OCI-LY1 (cell line): Measurements from ENCODE around the gene TAF4.

Experiments used
- H2AFZ ChIP-seq: fragments of 200-600 bp; sonication (generic), shearing (Covaris generic); 2 replicates; pipeline ENCODE4 v1.6.0; 2014; ENCODE audit warnings: antibody characterized with exemption, mild to moderate bottlenecking, low read length
- H3F3A ChIP-seq: fragments of 200-600 bp; sonication (generic), shearing (Covaris generic); 2 replicates; pipeline ENCODE4 v1.6.0; 2014; ENCODE audit warnings: mild to moderate bottlenecking, antibody characterized with exemption, low read length, moderate library complexity; ENCODE audit not compliant: insufficient read depth
- H3K27ac ChIP-seq: fragments of 200-600 bp; sonication (generic); 2 replicates; pipeline ENCODE4 v1.5.1; 2014; ENCODE audit warnings: low read length, mixed run types, mild to moderate bottlenecking, low read depth; ENCODE audit not compliant: poor library complexity, severe bottlenecking
- H3K27me3 ChIP-seq: fragments of 200-600 bp; sonication (generic); 2 replicates; pipeline ENCODE4 v1.6.0; 2014; ENCODE audit warnings: antibody characterized with exemption, mild to moderate bottlenecking, low read length, moderate library complexity; ENCODE audit not compliant: insufficient read depth
- H3K36me3 ChIP-seq: fragments of 200-600 bp; sonication (generic); 2 replicates; pipeline ENCODE4 v1.6.1; 2014; ENCODE audit warnings: mild to moderate bottlenecking, antibody characterized with exemption, low read length, moderate library complexity, mixed read lengths; ENCODE audit not compliant: insufficient read depth
- H3K4me1 ChIP-seq: fragments of 200-600 bp; sonication (generic); 2 replicates; pipeline ENCODE4 v1.5.1; 2014; ENCODE audit warnings: mild to moderate bottlenecking, low read length, moderate library complexity; ENCODE audit not compliant: insufficient read depth, severe bottlenecking
- H3K4me2 ChIP-seq: fragments of 200-600 bp; sonication (generic), shearing (Covaris generic); 2 replicates; pipeline ENCODE4 v1.6.1; 2014; ENCODE audit warnings: low read length
- H3K4me3 ChIP-seq: fragments of 200-600 bp; sonication (generic); 2 replicates; pipeline ENCODE4 v1.5.1; 2014; ENCODE audit warnings: low read length, low read depth, mild to moderate bottlenecking, mixed read lengths; ENCODE audit not compliant: poor library complexity, severe bottlenecking
- H3K79me2 ChIP-seq: fragments of 200-600 bp; shearing (Covaris generic); 2 replicates; pipeline ENCODE4 v1.6.1; 2016; ENCODE audit warnings: mixed run types, low read length, mixed read lengths; ENCODE audit not compliant: insufficient read depth
- H3K9ac ChIP-seq: fragments of 200-600 bp; sonication (generic), shearing (Covaris generic); 2 replicates; pipeline ENCODE4 v1.6.1; 2014; ENCODE audit warnings: mild to moderate bottlenecking, low read length, mixed read lengths
- H3K9me2 ChIP-seq: fragments of 200-600 bp; sonication (generic), shearing (Covaris generic); 2 replicates; pipeline ENCODE4 v1.6.1; 2014; ENCODE audit warnings: low read depth, mild to moderate bottlenecking, low read length, mixed read lengths
- H3K9me3 ChIP-seq: fragments of 200-600 bp; shearing (Covaris generic); 2 replicates; pipeline ENCODE4 v1.6.1; 2014; ENCODE audit warnings: low read length, mixed read lengths
- H4K20me1 ChIP-seq: fragments of 200-600 bp; sonication (generic), shearing (Covaris generic); 2 replicates; pipeline ENCODE4 v1.6.0; 2016; ENCODE audit warnings: mild to moderate bottlenecking, low read length; ENCODE audit not compliant: insufficient read depth
- CTCF ChIP-seq: fragments of 200-600 bp; sonication (generic), shearing (Covaris generic); IDR thresholded peaks from 2 replicates; pipeline ENCODE4 v1.5.1; 2017; ENCODE audit warnings: mild to moderate bottlenecking, antibody characterized with exemption, low read length, moderate library complexity, mixed read lengths
- EZH2 ChIP-seq: fragments of 200-600 bp; sonication (generic), shearing (Covaris generic); IDR thresholded peaks from 2 replicates; pipeline ENCODE4 v1.8.0; 2017; ENCODE audit warnings: borderline replicate concordance, mixed run types, mild to moderate bottlenecking, antibody characterized with exemption, low read length, moderate library complexity, mixed read lengths

TAF4 gene

DNA sequence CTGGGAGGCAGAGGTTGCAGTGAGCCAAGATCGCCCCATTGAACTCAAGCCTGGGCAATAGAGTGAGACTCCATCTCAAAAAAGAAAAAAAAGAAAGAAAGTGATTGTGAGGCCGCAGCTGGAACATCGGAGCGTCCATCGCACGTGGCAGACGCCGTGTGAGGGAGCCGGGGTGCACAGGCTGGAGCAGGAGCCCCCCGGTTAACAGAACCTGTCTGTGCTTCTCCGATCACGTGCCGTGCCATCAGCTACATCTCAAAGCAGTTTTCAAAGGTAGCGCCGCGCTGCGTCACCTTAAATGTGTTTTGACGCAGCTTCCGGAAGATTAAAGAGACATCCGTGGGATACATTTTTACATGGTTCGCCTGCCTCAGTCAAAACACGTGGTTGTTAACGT, 138.9 kb downstream of the TAF4 start:
- no peaks in the 10 kb centered on the region for H3K4me1 ChIP-seq
- H3K27ac ChIP-seq: no peak overlapping the region
- no peak for TF ChIP-seq CTCF
- TF ChIP-seq EZH2: no peak
- no peaks in the 10 kb centered on the region for H3F3A ChIP-seq
- no peaks in the 10 kb centered on the region for H4K20me1 ChIP-seq
- H3K27me3 ChIP-seq: peaks cover 13% of the 10 kb centered on the region; the same call in 1 of the 2 replicates
- H3K4me3 ChIP-seq: no peak overlapping the region
- no peaks in the 10 kb centered on the region for H3K9me2 ChIP-seq
- no peaks in the 10 kb centered on the region for H3K79me2 ChIP-seq
- no peak overlapping the region for H3K4me2 ChIP-seq
- no peak overlapping the region for H3K9ac ChIP-seq
- H2AFZ ChIP-seq: no peak overlapping the region
- no peaks in the 10 kb centered on the region for H3K9me3 ChIP-seq
- H3K36me3 ChIP-seq: no peaks in the 10 kb centered on the region

DNA sequence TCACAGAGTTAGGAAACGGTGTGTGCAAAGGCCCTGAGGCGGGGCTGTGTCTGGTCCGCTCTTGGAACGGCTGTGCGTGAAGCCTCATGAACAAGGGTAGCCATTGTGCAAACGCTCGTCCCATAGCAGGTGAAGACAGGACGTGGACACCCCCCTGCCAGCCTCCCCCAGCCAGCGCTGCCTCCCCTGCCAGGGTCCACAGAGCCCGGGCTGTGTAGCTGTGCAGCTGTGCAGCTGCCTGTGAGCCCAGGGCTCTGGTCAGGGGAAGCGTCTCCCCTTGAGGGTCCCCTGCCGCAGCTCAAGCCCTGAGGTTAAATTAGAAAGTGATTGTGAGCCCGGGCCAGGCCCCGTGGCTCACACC, 139.4 kb downstream of the TAF4 start:
- H3K4me3 ChIP-seq: no peak overlapping the region
- no peak for TF ChIP-seq CTCF
- TF ChIP-seq EZH2: no peak
- H2AFZ ChIP-seq: no peak overlapping the region
- H3K9me2 ChIP-seq: no peaks in the 10 kb centered on the region
- no peak overlapping the region for H3K9ac ChIP-seq
- no peaks in the 10 kb centered on the region for H3K4me1 ChIP-seq
- H3F3A ChIP-seq: no peaks in the 10 kb centered on the region
- H3K27ac ChIP-seq: no peak overlapping the region
- no peaks in the 10 kb centered on the region for H3K79me2 ChIP-seq
- H3K4me2 ChIP-seq: no peak overlapping the region
- H4K20me1 ChIP-seq: no peaks in the 10 kb centered on the region
- no peaks in the 10 kb centered on the region for H3K36me3 ChIP-seq
- no peaks in the 10 kb centered on the region for H3K9me3 ChIP-seq
- H3K27me3 ChIP-seq: peaks cover 13% of the 10 kb centered on the region; the same call in 1 of the 2 replicates

GRCh38 chr20:61925555-61926252, 140.0 kb downstream of the TAF4 start:
- Histone ChIP-seq H3K9me3 (no peaks in the 10 kb centered on the region), H3K9ac (no peak overlapping the region), H2AFZ (no peak overlapping the region)

More at GRCh38 chr20:61925555-61926252, 140.0 kb downstream of the TAF4 start:
- H3K79me2 ChIP-seq: no peaks in the 10 kb centered on the region
- H3K9me2 ChIP-seq: no peaks in the 10 kb centered on the region
- no peak overlapping the region for H3K27ac ChIP-seq
- TF ChIP-seq CTCF: no peak
- TF ChIP-seq EZH2: no peak
- no peaks in the 10 kb centered on the region for H3F3A ChIP-seq
- H3K36me3 ChIP-seq: no peaks in the 10 kb centered on the region
- peaks cover 13% of the 10 kb centered on the region; the same call in 1 of the 2 replicates for H3K27me3 ChIP-seq
- no peak overlapping the region for H3K4me2 ChIP-seq
- H3K4me1 ChIP-seq: no peaks in the 10 kb centered on the region
- no peaks in the 10 kb centered on the region for H4K20me1 ChIP-seq
- no peak overlapping the region for H3K4me3 ChIP-seq
